Activated CD8-positive, alpha-beta memory T cell treated with anti-CD3 and anti-CD28 coated beads for 4 hours (primary cell): ENCODE data around the gene TSPAN1.
A peak's percentile ranks its signal among the peaks of the same experiment; 100 is the strongest.

Experiments used
- DNase-seq, 2 donors: peaks; one replicate each; pipeline ENCODE4 v3.0.0-alpha.2; 2020; ENCODE audit warnings: low read depth in 2 of 2

Gene TSPAN1

GRCh38 chr1:46187106-46187869 is 12.4 kb downstream of the TSPAN1 start:
- no peak for DNase-seq

- DNase-seq: no peak
These were observed 13.6 kb downstream of the TSPAN1 start for GRCh38 chr1:46188295-46189030.

GRCh38 chr1:46190539-46190938 is 15.7 kb downstream of the TSPAN1 start:
- no peak for DNase-seq

GRCh38 chr1:46191033-46191701 is 16.3 kb downstream of the TSPAN1 start:
- no peak for DNase-seq

DNA sequence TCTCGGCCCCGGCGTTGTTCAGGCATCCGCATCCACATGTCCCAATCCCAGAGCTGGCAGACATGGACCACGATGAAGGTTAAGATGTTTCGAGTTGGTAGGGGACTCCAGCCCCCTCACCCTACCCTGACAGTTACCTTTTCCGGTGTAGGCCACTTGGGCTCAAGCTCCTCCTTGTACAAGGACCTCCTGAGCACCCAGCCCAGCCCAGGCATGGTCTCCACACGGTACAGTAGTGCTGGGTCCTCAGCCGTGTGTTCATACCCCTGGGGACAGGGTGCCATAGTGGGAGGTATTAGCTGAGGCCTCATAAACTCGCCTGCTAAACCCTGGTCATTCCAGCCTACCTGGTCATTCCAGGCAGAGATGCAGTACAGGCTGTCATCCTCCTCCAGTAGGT is 17.3 kb downstream of the TSPAN1 start:
- DNase-seq: no peak

DNA sequence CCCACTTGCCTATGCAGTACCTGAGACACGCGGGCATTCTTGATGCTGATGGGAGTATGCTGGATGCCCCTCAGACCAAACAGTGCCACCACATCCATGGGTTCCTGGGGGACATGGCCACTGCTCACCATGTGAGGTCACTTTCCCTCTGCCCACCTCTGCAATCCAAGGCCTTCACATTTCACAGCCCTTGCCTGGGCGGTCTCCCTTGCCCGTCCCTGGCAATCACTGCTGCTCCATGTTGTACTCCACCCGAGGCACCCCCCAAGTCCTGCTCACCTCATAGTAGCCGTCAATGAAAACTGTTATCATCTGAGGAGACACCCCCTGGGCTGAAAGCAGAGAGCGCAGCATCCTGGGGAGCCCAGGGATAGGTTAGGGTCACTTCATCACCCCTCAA is 18.4 kb downstream of the TSPAN1 start:
- no peak for DNase-seq

- no peak for DNase-seq
These were observed 19.2 kb downstream of the TSPAN1 start for GRCh38 chr1:46193984-46194570.

- DNase-seq: no peak
These were observed 19.8 kb downstream of the TSPAN1 start for GRCh38 chr1:46194641-46195193.

- no peak for DNase-seq
These were observed 21.7 kb downstream of the TSPAN1 start for GRCh38 chr1:46196609-46197008.

DNA sequence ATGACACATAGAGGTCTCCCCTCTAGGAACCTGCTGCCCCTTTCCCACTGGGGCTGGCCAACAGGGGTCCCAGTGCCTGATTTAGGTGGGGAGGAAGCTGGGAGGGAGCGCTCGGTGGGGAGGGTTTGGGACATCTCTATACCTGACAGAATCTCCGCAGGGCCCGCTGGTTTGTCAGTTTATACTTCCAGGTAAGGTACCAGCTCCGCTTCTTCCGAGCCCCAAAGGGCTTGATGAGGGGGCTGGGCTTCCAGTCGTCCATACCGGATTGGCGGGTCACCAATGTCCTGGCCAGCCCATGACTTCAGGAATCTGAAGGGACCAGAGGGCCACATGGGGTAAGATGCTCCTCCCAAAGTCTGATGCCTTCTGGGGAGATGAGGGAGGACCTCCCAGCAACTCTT is 22.7 kb downstream of the TSPAN1 start:
- no peak for DNase-seq

- DNase-seq: peak; percentile 38 to 57
These were observed 23.3 kb downstream of the TSPAN1 start, which contains the start of gene POMGNT1 for GRCh38 chr1:46197964-46198811. Gene POMGNT1 (minus strand): TSS chr1:46198434. CDS start chr1:46197821, 613 bp downstream.

DNA sequence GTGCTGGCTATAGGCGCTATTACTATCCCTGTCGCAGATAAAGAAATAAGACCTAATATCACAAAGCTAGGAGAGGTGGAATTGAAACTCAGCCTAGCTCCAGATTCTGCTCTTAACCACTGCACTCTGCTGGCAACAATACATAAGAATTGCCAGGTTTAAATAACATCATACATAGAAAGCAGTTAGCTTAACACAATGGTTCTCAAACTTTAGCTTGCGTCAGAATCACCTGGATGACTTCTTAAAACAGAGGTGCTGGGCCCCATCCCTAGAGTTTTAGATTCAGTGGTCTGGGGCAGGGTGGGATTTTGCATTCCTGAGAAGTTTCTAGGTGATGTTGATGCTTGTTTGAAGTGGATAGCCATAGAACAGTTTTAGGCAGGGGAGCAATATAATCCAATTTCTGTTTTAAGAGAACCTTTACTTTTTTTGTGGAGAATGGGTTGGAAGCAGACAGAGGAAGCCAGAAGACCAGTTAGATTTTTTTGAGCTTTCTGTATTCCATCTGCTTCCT is 24.4 kb downstream of the TSPAN1 start:
- DNase-seq: no peak

GRCh38 chr1:46203738-46204405 is 29.0 kb downstream of the TSPAN1 start:
- DNase-seq: no peak

- no peak for DNase-seq
These were observed 29.5 kb downstream of the TSPAN1 start for GRCh38 chr1:46204406-46204742.

- no peak for DNase-seq
These were observed 30.3 kb downstream of the TSPAN1 start for GRCh38 chr1:46205141-46205540.

- no peak for DNase-seq
These were observed 30.9 kb downstream of the TSPAN1 start for GRCh38 chr1:46205791-46206190.

- DNase-seq: no peak
These were observed 31.5 kb downstream of the TSPAN1 start for GRCh38 chr1:46206399-46206798.

GRCh38 chr1:46210561-46210960 is 35.7 kb downstream of the TSPAN1 start:
- no peak for DNase-seq

DNA sequence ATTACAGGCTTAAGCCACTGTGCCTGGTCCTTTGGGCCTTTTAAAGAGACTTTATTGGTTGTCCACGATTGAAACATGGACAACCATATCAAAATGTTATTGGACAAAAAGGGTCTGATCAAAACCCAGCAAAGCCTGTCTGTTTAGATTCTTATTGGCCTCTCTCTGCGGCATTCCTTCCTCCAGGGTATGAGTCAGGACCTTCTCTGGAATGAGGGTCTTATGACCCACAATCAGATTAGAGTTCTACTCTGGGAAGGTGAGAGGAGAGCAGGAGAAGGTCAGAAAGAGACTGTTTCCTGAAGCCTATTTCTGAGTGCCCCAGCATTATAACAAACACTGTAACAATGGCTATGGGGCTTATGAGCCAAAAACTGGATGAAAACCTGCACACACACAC is 36.2 kb downstream of the TSPAN1 start:
- DNase-seq: no peak

GRCh38 chr1:46215504-46215903 is 40.6 kb downstream of the TSPAN1 start:
- DNase-seq: no peak
